HFF-Myc (cell line): ENCODE results near the gene NUDT3.

ENCODE experiments used
- DNase-seq: peaks from one replicate; pipeline ENCODE4 v3.0.0-alpha.2; 2011; ENCODE audit warnings: low read depth; ENCODE audit errors: extremely low read depth
- H3K4me3 ChIP-seq: replicated peaks from 2 replicates; pipeline ENCODE4 v1.5.1; 2011; ENCODE audit warnings: low read depth, mild to moderate bottlenecking, control low read depth, low read length
- TF ChIP-seq, protein P1 (sequence below): IDR thresholded peaks from 2 replicates; pipeline ENCODE4 v1.5.1; 2012; ENCODE audit warnings: mild to moderate bottlenecking, low read depth, low read length, control low read depth; ENCODE audit errors: missing control alignments

The NUDT3 gene

DNA sequence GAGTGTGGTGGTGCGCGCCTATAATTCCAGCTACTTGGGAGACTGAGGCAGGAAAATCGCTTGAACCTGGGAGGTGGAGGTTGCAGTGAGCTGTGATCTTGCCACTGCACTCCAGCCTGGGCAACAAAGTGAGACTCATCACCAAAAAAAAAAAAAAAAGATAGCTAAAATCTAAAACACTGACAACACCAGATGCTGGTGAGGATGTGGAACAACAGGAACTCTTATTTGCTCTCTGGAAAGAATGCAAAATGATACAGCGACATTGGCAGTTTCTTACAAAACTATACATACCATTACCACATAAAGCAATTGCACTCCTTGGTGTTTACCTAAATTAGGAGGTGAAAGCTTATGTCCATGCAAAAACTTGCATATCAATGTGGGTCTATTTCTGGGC is 80.2 kb downstream of the NUDT3 start:
- no peak overlapping the region for H3K4me3 ChIP-seq
- TF ChIP-seq, protein P1, sequence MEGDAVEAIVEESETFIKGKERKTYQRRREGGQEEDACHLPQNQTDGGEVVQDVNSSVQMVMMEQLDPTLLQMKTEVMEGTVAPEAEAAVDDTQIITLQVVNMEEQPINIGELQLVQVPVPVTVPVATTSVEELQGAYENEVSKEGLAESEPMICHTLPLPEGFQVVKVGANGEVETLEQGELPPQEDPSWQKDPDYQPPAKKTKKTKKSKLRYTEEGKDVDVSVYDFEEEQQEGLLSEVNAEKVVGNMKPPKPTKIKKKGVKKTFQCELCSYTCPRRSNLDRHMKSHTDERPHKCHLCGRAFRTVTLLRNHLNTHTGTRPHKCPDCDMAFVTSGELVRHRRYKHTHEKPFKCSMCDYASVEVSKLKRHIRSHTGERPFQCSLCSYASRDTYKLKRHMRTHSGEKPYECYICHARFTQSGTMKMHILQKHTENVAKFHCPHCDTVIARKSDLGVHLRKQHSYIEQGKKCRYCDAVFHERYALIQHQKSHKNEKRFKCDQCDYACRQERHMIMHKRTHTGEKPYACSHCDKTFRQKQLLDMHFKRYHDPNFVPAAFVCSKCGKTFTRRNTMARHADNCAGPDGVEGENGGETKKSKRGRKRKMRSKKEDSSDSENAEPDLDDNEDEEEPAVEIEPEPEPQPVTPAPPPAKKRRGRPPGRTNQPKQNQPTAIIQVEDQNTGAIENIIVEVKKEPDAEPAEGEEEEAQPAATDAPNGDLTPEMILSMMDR = no peak
- no peak for DNase-seq

DNA sequence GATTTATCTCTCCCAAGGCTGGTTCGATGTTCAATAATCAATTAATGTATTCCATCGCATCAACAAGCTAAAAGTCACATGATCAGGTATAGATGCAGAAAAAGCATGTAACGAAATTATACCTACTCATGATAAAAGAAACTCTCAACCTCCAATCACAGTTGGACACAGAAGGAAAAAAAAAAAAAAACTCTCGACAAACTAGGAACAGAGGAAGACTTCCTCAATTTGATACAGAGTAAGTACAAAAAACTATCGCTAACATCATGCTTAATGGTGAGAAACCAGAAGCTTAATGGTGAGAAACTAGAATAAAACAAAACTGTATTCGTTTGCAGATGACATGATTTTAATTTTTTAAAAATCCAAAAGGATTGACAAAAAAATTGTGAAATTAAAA is 81.7 kb downstream of the NUDT3 start:
- no peak overlapping the region for H3K4me3 ChIP-seq
- TF ChIP-seq, protein P1 = no peak
- no peak for DNase-seq

DNA sequence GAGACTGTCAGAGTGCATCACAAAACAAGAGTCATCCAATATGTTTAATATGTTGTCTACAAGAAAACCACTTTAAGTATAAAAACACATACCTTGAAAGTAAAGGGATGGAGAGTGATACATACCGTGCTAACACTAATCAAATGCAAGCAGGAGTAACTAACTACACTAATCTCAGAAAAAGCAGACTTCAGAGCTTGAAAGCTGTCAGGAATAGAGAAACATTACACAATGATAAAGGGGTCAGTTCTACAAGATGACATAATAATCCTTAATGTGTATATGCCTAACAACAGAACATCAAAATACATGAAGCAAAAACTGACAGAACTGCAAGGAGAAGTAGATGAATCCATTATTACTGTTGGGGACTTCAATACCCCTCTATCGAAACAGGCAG is 84.0 kb downstream of the NUDT3 start:
- TF ChIP-seq, protein P1 = no peak
- no peak for DNase-seq
- H3K4me3 ChIP-seq = no peak overlapping the region

DNA sequence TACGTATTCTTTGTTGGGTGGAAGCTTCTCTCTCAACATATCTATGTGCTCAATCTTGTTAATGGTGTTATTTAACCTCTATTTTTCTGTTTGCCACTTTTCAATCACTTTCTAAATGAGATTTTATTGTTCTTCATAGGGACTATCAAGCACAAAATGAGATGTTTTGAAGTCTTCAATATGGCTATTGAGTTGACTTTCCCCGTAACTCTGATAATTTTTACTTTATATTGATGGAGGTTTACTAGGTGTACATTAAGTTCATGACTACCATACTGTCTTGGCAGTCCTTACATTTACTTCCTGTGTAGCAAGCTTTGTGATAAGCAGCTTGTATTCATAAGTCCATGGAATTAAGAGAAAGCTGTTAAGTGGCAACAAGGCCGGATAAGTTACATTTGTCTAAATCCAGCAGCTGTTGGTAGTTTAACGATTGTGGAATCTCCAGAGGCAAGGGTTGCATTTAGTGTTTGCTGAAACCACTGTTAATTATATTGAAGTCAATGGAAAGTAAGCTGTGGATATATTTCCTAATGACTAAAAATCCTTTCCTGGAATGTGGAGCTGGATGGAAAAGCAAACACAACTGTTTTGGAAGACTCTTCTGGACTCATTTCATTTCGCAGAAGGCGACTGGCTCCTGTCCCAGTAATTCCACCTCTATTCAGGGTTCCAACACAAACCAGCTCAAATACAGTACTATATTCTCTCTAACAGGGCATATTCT is 86.3 kb downstream of the NUDT3 start:
- no peak overlapping the region for H3K4me3 ChIP-seq
- TF ChIP-seq, protein P1 = no peak
- DNase-seq = no peak

DNA sequence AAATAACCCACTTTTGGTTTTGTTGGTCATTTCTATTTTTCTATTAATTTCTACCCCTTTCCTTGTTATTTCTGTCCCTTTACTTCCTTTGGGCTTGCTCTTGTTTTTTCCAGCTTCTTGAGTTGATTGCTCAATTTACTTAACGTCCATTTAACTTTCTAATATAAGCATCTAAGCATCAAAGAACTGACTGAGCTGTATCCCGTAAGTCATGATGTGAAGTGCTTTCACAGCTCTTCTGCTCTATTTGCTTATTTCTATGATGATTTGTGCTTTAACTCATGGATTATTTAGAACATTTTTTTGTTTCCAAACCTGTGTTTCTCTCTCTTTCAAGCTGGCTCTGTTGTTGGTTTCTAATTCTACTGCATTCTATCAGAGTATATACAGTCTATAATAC is 87.0 kb downstream of the NUDT3 start:
- TF ChIP-seq, protein P1 = no peak
- no peak for DNase-seq
- H3K4me3 ChIP-seq = no peak overlapping the region

DNA sequence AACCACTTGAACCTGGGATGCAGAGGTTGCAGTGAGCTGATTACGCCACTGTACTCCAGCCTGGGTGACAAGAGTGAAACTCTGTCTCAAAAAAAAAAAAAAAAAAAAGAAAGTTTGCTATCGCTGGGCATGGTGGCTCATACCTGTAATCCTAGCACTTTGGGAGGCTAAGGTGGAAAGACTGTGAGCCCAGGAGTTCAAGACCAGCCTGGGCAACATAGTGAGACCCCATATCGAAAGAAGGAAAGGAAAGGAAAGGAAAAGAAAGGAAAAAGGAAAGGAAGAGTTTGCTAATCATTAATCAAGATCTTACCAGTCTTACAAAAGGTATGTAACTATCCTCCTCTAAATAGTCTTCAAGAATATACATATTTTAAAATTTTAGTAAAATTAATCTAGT is 88.3 kb downstream of the NUDT3 start:
- TF ChIP-seq, protein P1 = no peak
- H3K4me3 ChIP-seq = no peak overlapping the region
- no peak for DNase-seq

DNA sequence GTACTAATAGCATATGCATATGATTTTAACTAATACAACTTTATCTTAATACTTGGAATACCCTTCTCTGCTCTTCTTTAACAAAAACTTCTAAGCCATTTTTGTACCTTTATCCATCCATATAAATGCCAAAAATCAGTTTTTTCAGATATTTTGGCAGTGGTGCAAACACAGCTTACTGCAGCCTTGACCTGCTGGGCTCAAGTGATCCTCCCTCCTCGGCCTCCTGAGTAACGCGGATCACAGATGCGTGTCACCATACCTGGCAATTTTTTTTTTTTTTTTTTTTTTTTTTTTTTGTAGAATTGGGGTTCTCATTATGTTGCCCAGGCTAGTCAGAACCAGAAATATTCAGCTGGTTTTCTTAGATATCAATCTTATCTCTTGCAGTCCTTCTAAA is 89.5 kb downstream of the NUDT3 start:
- no peak overlapping the region for H3K4me3 ChIP-seq
- DNase-seq = no peak
- TF ChIP-seq, protein P1 = no peak
